ENCODE data around the gene SLC5A6. TPM values are rescaled to one million over a fixed set of nuclear protein-coding genes. Genes with fewer than 3 reads are reported as not detected.

SLC5A6 gene
- total RNA-seq, 1 experiment from 2014 or later: 122 TPM

DNA sequence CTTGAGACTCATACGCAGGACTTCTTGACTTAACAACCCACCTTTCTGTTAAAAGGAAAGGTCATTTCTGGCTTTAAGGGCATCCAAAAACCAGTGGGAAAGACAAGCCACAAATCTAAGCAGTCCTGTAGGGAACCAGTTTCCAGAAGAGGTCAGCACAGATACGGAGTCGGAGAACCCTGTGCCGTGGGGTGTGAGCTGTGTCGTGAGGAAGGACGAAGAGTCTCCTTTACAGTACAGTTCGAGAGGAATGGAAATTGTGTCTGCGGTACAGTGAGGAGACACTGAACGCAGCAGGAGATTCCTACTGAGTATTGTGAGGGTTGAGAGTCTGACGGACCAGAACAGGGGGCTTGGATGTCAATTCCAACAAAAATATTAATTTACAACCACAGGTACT lies 33.0 kb upstream of the SLC5A6 start:
- Histone ChIP-seq H2AK5ac (ENCODE audit: insufficient read length, low read length) (no peak overlapping the region), H3T11ph (ENCODE audit: low read length) (no peak overlapping the region), H2BK20ac (ENCODE audit: low read depth, low read length, poor library complexity, severe bottlenecking) (no peak overlapping the region), H2BK15ac (ENCODE audit: low read depth, low read length) (no peak overlapping the region), H3K9ac (ENCODE audit: extremely low read depth, insufficient read length, low read length) (no peak overlapping the region), H4K8ac (replicated peaks; ENCODE audit: insufficient read length, low read depth, low read length) (no peak overlapping the region), H3K9me3 (ENCODE audit: control insufficient read depth, low read depth, low read length) (no peaks in the 10 kb centered on the region), H3K4me2 (ENCODE audit: insufficient read depth, insufficient read length, low read length) (no peak overlapping the region), H3K4me1 (ENCODE audit: insufficient read depth, low read length) (no peaks in the 10 kb centered on the region), H3K56ac (ENCODE audit: insufficient read length, low read depth, low read length) (no peak overlapping the region), H3K23ac (ENCODE audit: insufficient read length, low read depth, low read length) (no peak overlapping the region), H3K23me2 (ENCODE audit: insufficient read length, low read depth, low read length, poor library complexity, severe bottlenecking) (no peaks in the 10 kb centered on the region), H3K27me3 (ENCODE audit: insufficient read depth, low read length) (no peaks in the 10 kb centered on the region), H2BK120ac (ENCODE audit: low read depth, low read length, poor library complexity, severe bottlenecking) (no peak overlapping the region), H4K20me1 (ENCODE audit: control insufficient read depth, insufficient read depth, insufficient read length) (no peaks in the 10 kb centered on the region), H3K79me2 (ENCODE audit: insufficient read depth, low read length) (no peaks in the 10 kb centered on the region), H3K27ac (ENCODE audit: insufficient read length, low read depth, low read length) (no peak overlapping the region), H3K79me1 (ENCODE audit: insufficient read depth, low read depth, low read length, poor library complexity, severe bottlenecking) (no peaks in the 10 kb centered on the region), H4K91ac (ENCODE audit: insufficient read length, low read depth, low read length) (no peak overlapping the region), H2AFZ (ENCODE audit: low read length) (no peak overlapping the region), H3K14ac (ENCODE audit: insufficient read depth, low read length) (no peak overlapping the region), H4K5ac (ENCODE audit: insufficient read length, low read depth, low read length) (no peak overlapping the region), H2BK12ac (ENCODE audit: insufficient read length, low read depth, low read length) (no peak overlapping the region), H3K4ac (ENCODE audit: low read depth, low read length) (no peak overlapping the region), H3K18ac (ENCODE audit: insufficient read length, low read depth, low read length) (no peak overlapping the region), H2BK5ac (ENCODE audit: insufficient read length, low read length) (no peak overlapping the region)
- Mint-ChIP-seq H3K27ac (peak overlapping the region in 1 of 3 experiments; percentile 81; a peak in 3 of 7 replicates), H3K36me3 (ENCODE audit: insufficient read depth in 1 of 3, low read depth in 3 of 3) (peaks cover 27 to 51% (median 43%) of the 10 kb centered on the region in 3 experiments), H3K27me3 (ENCODE audit: low read depth) (peaks cover 14% of the 10 kb centered on the region), H3K4me3 (no peak overlapping the region), H3K4me1 (no peaks in the 10 kb centered on the region), H3K9me3 (no peaks in the 10 kb centered on the region)
- TF ChIP-seq, protein P1, sequence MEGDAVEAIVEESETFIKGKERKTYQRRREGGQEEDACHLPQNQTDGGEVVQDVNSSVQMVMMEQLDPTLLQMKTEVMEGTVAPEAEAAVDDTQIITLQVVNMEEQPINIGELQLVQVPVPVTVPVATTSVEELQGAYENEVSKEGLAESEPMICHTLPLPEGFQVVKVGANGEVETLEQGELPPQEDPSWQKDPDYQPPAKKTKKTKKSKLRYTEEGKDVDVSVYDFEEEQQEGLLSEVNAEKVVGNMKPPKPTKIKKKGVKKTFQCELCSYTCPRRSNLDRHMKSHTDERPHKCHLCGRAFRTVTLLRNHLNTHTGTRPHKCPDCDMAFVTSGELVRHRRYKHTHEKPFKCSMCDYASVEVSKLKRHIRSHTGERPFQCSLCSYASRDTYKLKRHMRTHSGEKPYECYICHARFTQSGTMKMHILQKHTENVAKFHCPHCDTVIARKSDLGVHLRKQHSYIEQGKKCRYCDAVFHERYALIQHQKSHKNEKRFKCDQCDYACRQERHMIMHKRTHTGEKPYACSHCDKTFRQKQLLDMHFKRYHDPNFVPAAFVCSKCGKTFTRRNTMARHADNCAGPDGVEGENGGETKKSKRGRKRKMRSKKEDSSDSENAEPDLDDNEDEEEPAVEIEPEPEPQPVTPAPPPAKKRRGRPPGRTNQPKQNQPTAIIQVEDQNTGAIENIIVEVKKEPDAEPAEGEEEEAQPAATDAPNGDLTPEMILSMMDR (conservative IDR thresholded peaks at IDR 0.05): no peak
- DNase-seq: no peak
- no CpG with 5 or more reads among the region's 10 CpGs for WGBS (ENCODE audit: extremely low coverage, insufficient read length, low lambda C conversion rate)
